GM12864 (cell line): ENCODE results near the gene PARVB.

Source experiments
- DNase-seq: peaks from one replicate; pipeline ENCODE4 v3.0.0-alpha.2; 2011; ENCODE audit warnings: low read depth
- H3K4me3 ChIP-seq: 2 replicates; pipeline ENCODE4 v1.5.1; 2011; ENCODE audit warnings: mild to moderate bottlenecking, low read depth, low read length, control low read depth
- CTCF ChIP-seq: IDR thresholded peaks from 2 replicates; pipeline ENCODE4 v1.5.1; 2011; ENCODE audit warnings: low read depth, mild to moderate bottlenecking, moderate library complexity, low read length, control low read depth, inconsistent platforms; ENCODE audit errors: missing control alignments

The PARVB gene

GRCh38 chr22:44162960-44163359, 138.9 kb downstream of the PARVB start:
- no peak for TF ChIP-seq CTCF
- no peak for DNase-seq
- no peak overlapping the region for H3K4me3 ChIP-seq

DNA sequence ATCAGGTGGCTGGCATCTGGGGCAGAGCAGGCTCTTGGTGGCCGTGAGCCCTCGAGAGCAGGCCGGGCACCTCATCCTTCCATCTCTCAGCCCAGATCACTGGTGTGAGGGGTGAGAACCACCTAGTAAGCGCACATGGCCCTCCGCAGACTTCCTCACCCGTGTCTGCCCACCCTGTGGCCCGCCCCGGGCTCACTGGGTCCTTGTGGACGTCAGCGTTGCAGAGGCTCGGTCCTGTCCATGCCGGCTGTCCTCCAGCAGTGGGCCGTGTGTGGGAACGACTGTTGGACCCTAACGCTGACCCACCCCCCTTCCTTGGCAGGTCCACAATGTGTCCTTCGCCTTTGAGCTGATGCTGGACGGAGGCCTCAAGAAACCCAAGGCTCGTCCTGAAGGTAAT, 139.4 kb downstream of the PARVB start:
- DNase-seq: no peak
- H3K4me3 ChIP-seq: no peak overlapping the region
- no peak for TF ChIP-seq CTCF

- no peak for DNase-seq
- no peak overlapping the region for H3K4me3 ChIP-seq
- TF ChIP-seq CTCF: no peak
Measured at GRCh38 chr22:44164031-44164430, 139.9 kb downstream of the PARVB start.

DNA sequence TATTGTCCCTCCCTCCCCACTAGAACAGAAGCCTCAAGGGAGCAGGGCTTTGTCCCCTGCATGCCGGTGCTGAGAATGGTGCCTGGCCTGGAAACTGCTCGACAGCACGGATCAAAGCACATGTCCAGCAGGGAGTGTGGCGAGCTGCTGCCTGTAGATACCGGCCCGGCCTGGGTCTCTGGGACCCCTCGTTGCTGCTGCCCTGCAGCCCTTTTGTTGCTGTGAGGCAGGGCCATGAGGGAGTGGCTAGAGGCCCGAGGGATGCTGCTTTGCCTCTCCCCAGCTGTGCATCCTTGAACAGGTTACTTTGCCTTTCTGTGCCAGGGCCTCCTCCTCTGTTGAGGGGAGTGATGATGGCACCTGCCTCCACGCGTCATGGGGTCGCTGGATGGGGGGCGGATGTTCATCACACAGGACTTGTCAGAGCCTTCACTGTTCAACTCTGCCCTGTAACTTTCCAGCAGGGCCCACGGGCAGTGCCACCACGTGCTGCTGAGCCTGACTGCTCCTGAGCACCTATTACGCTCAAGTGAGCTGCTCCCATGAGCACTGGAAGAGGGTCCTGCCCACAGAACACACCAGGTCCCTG, 141.3 kb downstream of the PARVB start:
- TF ChIP-seq CTCF: no peak
- DNase-seq: no peak
- no peak overlapping the region for H3K4me3 ChIP-seq

- no peak for DNase-seq
- no peak for TF ChIP-seq CTCF
Measured at GRCh38 chr22:44166498-44167276, 142.6 kb downstream of the PARVB start.

DNA sequence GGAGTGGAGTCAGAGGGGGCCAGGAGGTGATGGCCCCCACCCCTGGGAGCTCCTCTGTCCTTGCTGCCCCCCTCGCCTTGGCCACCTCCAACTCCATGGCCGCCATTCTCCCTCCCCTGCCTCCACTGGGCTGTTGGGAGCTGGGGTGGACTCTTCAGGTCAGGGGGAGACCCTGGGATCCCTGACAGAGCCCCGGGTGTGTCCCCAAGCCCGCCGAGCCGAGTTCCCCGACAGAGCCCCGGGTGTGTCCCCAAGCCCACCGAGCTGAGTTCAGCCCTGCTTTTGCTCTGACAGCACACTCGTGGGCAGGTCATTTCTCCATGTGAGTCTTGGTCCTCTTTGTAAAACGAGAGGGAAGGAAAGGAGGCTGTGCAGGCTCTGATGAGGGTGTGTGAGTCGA, 143.4 kb downstream of the PARVB start:
- no peak for TF ChIP-seq CTCF
- DNase-seq: no peak
- H3K4me3 ChIP-seq: no peak overlapping the region

More at GRCh38 chr22:44166498-44167276, 142.6 kb downstream of the PARVB start:
- H3K4me3 ChIP-seq: no peak overlapping the region

- DNase-seq: no peak
- no peak for TF ChIP-seq CTCF
- no peak overlapping the region for H3K4me3 ChIP-seq
Measured at GRCh38 chr22:44168206-44168605, 144.1 kb downstream of the PARVB start.
